Activated T-helper 1 cell treated with anti-CD3 and anti-CD28 coated beads, Interleukin-12 subunit alpha, Interleukin-12 subunit beta, Interleukin-2, Interleukin-4 antibody, amounts not matched to agents 30 ng/mL and 10 ng/mL and 1 ng/mL, durations not matched to agents 14 hours and 24 hours and 36 hours (primary cell): Measurements from ENCODE around the gene NHS. TPM values are rescaled to one million over a fixed set of nuclear protein-coding genes. Genes with fewer than 3 reads are reported as not detected.

Experiments used
- DNase-seq: peaks from one replicate; pipeline ENCODE4 v3.0.0; 2021; ENCODE audit warnings: low spot score
- H3K27ac Mint-ChIP-seq: one replicate; pipeline ENCODE4 v1.8.0; 2021; ENCODE audit warnings: mild to moderate bottlenecking, mixed read lengths
- H3K27me3 Mint-ChIP-seq: one replicate; pipeline ENCODE4 v1.8.0; 2022; ENCODE audit warnings: mild to moderate bottlenecking, moderate library complexity, mixed read lengths; ENCODE audit not compliant: insufficient read depth
- H3K36me3 Mint-ChIP-seq: one replicate; pipeline ENCODE4 v1.8.0; 2021; ENCODE audit warnings: low read depth, mixed read lengths
- H3K4me1 Mint-ChIP-seq: one replicate; pipeline ENCODE4 v1.8.0; 2021; ENCODE audit warnings: low read depth, mixed read lengths
- H3K4me3 Mint-ChIP-seq: one replicate; pipeline ENCODE4 v1.8.0; 2021; ENCODE audit warnings: mild to moderate bottlenecking, moderate library complexity, mixed read lengths
- H3K9me3 Mint-ChIP-seq: one replicate; pipeline ENCODE4 v1.8.0; 2021; ENCODE audit warnings: mixed read lengths
- intact Hi-C: fragments of 100-400 bp; cut with micrococcal nuclease; formaldehyde crosslinking; loops from one replicate; pipeline ENCODE4 v1.15.1; 2024
- total RNA-seq: library from RNA; stranded (reverse); gene quantifications from 2 replicates; pipeline ENCODE4 v1.2.3, GENCODE V29; 2022

Gene NHS
- total RNA-seq, 1 donor from 2014 or later = 8.1 TPM

GRCh38 chrX:17706676-17707075 lies 331.7 kb downstream of the NHS start:
- Mint-ChIP-seq H3K27ac (no peak overlapping the region), H3K36me3 (no peaks in the 10 kb centered on the region), H3K4me1 (no peaks in the 10 kb centered on the region), H3K9me3 (no peaks in the 10 kb centered on the region), H3K27me3 (peaks cover 5% of the 10 kb centered on the region), H3K4me3 (no peak overlapping the region)
- no peak for DNase-seq
- intact Hi-C loops = no loop called here

- no peak overlapping the region for H3K4me3 Mint-ChIP-seq
These were observed 332.7 kb downstream of the NHS start for GRCh38 chrX:17707731-17708130.

GRCh38 chrX:17710871-17711301 lies 335.9 kb downstream of the NHS start:
- DNase-seq = no peak
- Mint-ChIP-seq H3K27me3 (peaks cover 5% of the 10 kb centered on the region), H3K27ac (no peak overlapping the region), H3K4me3 (no peak overlapping the region), H3K4me1 (no peaks in the 10 kb centered on the region), H3K9me3 (no peaks in the 10 kb centered on the region), H3K36me3 (no peaks in the 10 kb centered on the region)
- intact Hi-C loops = no loop called here

More at GRCh38 chrX:17707731-17708130, 332.7 kb downstream of the NHS start:
- Mint-ChIP-seq H3K36me3 (no peaks in the 10 kb centered on the region), H3K27me3 (peaks cover 5% of the 10 kb centered on the region), H3K9me3 (no peaks in the 10 kb centered on the region), H3K27ac (no peak overlapping the region), H3K4me1 (no peaks in the 10 kb centered on the region)
- intact Hi-C loops = no loop called here
- DNase-seq = no peak

GRCh38 chrX:17713288-17713687 lies 338.3 kb downstream of the NHS start:
- intact Hi-C loops = no loop called here
- Mint-ChIP-seq H3K36me3 (no peaks in the 10 kb centered on the region), H3K27me3 (peaks cover 2% of the 10 kb centered on the region), H3K27ac (no peak overlapping the region), H3K4me3 (no peak overlapping the region), H3K9me3 (no peaks in the 10 kb centered on the region), H3K4me1 (no peaks in the 10 kb centered on the region)
- DNase-seq = no peak

GRCh38 chrX:17718649-17719165 lies 343.7 kb downstream of the NHS start:
- Mint-ChIP-seq H3K4me1 (no peaks in the 10 kb centered on the region), H3K36me3 (no peaks in the 10 kb centered on the region), H3K27me3 (no peaks in the 10 kb centered on the region), H3K9me3 (no peaks in the 10 kb centered on the region), H3K4me3 (no peak overlapping the region), H3K27ac (no peak overlapping the region)
- no peak for DNase-seq
- intact Hi-C loops = no loop called here

- intact Hi-C loops = no loop called here
These were observed 344.7 kb downstream of the NHS start for GRCh38 chrX:17719711-17720110.

GRCh38 chrX:17721715-17722114 lies 346.7 kb downstream of the NHS start:
- Mint-ChIP-seq H3K9me3 (no peaks in the 10 kb centered on the region), H3K27ac (no peak overlapping the region), H3K4me3 (no peak overlapping the region), H3K36me3 (no peaks in the 10 kb centered on the region), H3K27me3 (no peaks in the 10 kb centered on the region), H3K4me1 (no peaks in the 10 kb centered on the region)
- intact Hi-C loops = no loop called here
- no peak for DNase-seq

More at GRCh38 chrX:17719711-17720110, 344.7 kb downstream of the NHS start:
- H3K27ac Mint-ChIP-seq = no peak overlapping the region
- no peaks in the 10 kb centered on the region for H3K36me3 Mint-ChIP-seq
- no peaks in the 10 kb centered on the region for H3K27me3 Mint-ChIP-seq
- H3K9me3 Mint-ChIP-seq = no peaks in the 10 kb centered on the region
- no peak overlapping the region for H3K4me3 Mint-ChIP-seq
- DNase-seq = no peak
- H3K4me1 Mint-ChIP-seq = no peaks in the 10 kb centered on the region

GRCh38 chrX:17725181-17725580 lies 350.2 kb downstream of the NHS start:
- DNase-seq = no peak
- Mint-ChIP-seq H3K27ac (no peak overlapping the region), H3K27me3 (no peaks in the 10 kb centered on the region), H3K9me3 (no peaks in the 10 kb centered on the region), H3K4me3 (no peak overlapping the region), H3K36me3 (peaks cover 3% of the 10 kb centered on the region), H3K4me1 (no peaks in the 10 kb centered on the region)
- intact Hi-C loops = no loop called here

GRCh38 chrX:17732138-17732783 lies 357.3 kb downstream of the NHS start:
- Mint-ChIP-seq H3K9me3 (no peaks in the 10 kb centered on the region), H3K27me3 (peaks cover 6% of the 10 kb centered on the region), H3K36me3 (peaks cover 4% of the 10 kb centered on the region), H3K27ac (no peak overlapping the region), H3K4me1 (no peaks in the 10 kb centered on the region), H3K4me3 (no peak overlapping the region)
- DNase-seq = no peak
- intact Hi-C loops = loop anchor here (10.0 kb wide), 1 partner anchor 943 kb away; the partner anchor contains the start of gene RS1

- peaks cover 2% of the 10 kb centered on the region for H3K36me3 Mint-ChIP-seq
These were observed 360.4 kb downstream of the NHS start for GRCh38 chrX:17735406-17735805.

GRCh38 chrX:17736478-17736855 lies 361.5 kb downstream of the NHS start:
- no peaks in the 10 kb centered on the region for H3K9me3 Mint-ChIP-seq
- H3K27me3 Mint-ChIP-seq = peaks cover 28% of the 10 kb centered on the region
- no peak overlapping the region for H3K27ac Mint-ChIP-seq
- H3K36me3 Mint-ChIP-seq = peaks cover 2% of the 10 kb centered on the region
- H3K4me1 Mint-ChIP-seq = peaks cover 20% of the 10 kb centered on the region
- DNase-seq = no peak
- H3K4me3 Mint-ChIP-seq = peak overlapping the region; percentile 79
- intact Hi-C loops = loop anchor here (5.0 to 10.0 kb wide), 5 partner anchors 69 to 1606 kb away; partner anchors contain the start of genes PDHA1, RBBP7 and RS1

More at GRCh38 chrX:17735406-17735805, 360.4 kb downstream of the NHS start:
- peaks cover 22% of the 10 kb centered on the region for H3K27me3 Mint-ChIP-seq
- peaks cover 20% of the 10 kb centered on the region for H3K4me1 Mint-ChIP-seq
- DNase-seq = no peak
- H3K4me3 Mint-ChIP-seq = no peak overlapping the region
- H3K9me3 Mint-ChIP-seq = no peaks in the 10 kb centered on the region
- H3K27ac Mint-ChIP-seq = no peak overlapping the region
- intact Hi-C loops = loop anchor here (5.0 to 10.0 kb wide), 5 partner anchors 68 to 1607 kb away; partner anchors contain the start of genes PDHA1, RBBP7 and RS1

- Mint-ChIP-seq H3K4me3 (peak within 1 kb of the TSS; percentile 80), H3K9me3 (no peaks in the 10 kb centered on the region), H3K27me3 (peaks cover 34% of the 10 kb centered on the region), H3K4me1 (peaks cover 20% of the 10 kb centered on the region), H3K36me3 (peaks cover 2% of the 10 kb centered on the region), H3K27ac (peak within 1 kb of the TSS; percentile 79)
- intact Hi-C loops = loop anchor here (1.0 to 10.0 kb wide), 6 partner anchors 70 to 1605 kb away; partner anchors contain the start of genes PDHA1, PHKA2, RBBP7 and RS1
- DNase-seq = peak; percentile 75
These were observed 362.1 kb downstream of the NHS start, which contains the start of gene SCML1 for GRCh38 chrX:17736856-17737709. TSS of gene SCML1 (plus strand) at chrX:17737493. CDS start at chrX:17744187, 6,694 bp downstream.

- peaks cover 20% of the 10 kb centered on the region for H3K4me1 Mint-ChIP-seq
- peak overlapping the region; percentile 79 for H3K27ac Mint-ChIP-seq
- DNase-seq = no peak
- intact Hi-C loops = loop anchor here (1.0 to 10.0 kb wide), 6 partner anchors 70 to 1605 kb away; partner anchors contain the start of genes PDHA1, PHKA2, RBBP7 and RS1
- H3K36me3 Mint-ChIP-seq = peaks cover 2% of the 10 kb centered on the region
- H3K27me3 Mint-ChIP-seq = peaks cover 40% of the 10 kb centered on the region
- no peaks in the 10 kb centered on the region for H3K9me3 Mint-ChIP-seq
- peak overlapping the region; percentile 80 for H3K4me3 Mint-ChIP-seq
These were observed 362.6 kb downstream of the NHS start for GRCh38 chrX:17737710-17737985.
